ENCODE data around the gene NKAIN2. TPM values are rescaled to one million over a fixed set of nuclear protein-coding genes. Genes with fewer than 3 reads are reported as not detected.

NKAIN2 gene
- polyA plus RNA-seq, 1 donor: 6.4 TPM

GRCh38 chr6:124753562-124754105, 950.0 kb downstream of the NKAIN2 start:
- DNase-seq (ENCODE audit: low read depth): no peak

GRCh38 chr6:124755321-124755720, 951.7 kb downstream of the NKAIN2 start:
- DNase-seq (ENCODE audit: low read depth): no peak

- DNase-seq (ENCODE audit: low read depth): no peak
Observed at GRCh38 chr6:124757560-124757959, 953.9 kb downstream of the NKAIN2 start.

- no peak for DNase-seq (ENCODE audit: low read depth)
Observed at GRCh38 chr6:124758663-124759062, 955.0 kb downstream of the NKAIN2 start.

- DNase-seq (ENCODE audit: low read depth): no peak
Observed at GRCh38 chr6:124765280-124765679, 961.6 kb downstream of the NKAIN2 start.

- no peak for DNase-seq (ENCODE audit: low read depth)
Observed at GRCh38 chr6:124768224-124768623, 964.6 kb downstream of the NKAIN2 start.

GRCh38 chr6:124769811-124770544, 966.3 kb downstream of the NKAIN2 start:
- DNase-seq (ENCODE audit: low read depth): no peak

- no peak for DNase-seq (ENCODE audit: low read depth)
Observed at GRCh38 chr6:124770784-124771183, 967.1 kb downstream of the NKAIN2 start.

GRCh38 chr6:124772733-124773319, 969.2 kb downstream of the NKAIN2 start:
- DNase-seq (ENCODE audit: low read depth): no peak

- DNase-seq (ENCODE audit: low read depth): no peak
Observed at GRCh38 chr6:124775121-124775520, 971.5 kb downstream of the NKAIN2 start.

GRCh38 chr6:124777863-124778262, 974.2 kb downstream of the NKAIN2 start:
- DNase-seq (ENCODE audit: low read depth): no peak

GRCh38 chr6:124780623-124781022, 977.0 kb downstream of the NKAIN2 start:
- no peak for DNase-seq (ENCODE audit: low read depth)

- DNase-seq (ENCODE audit: low read depth): no peak
Observed at GRCh38 chr6:124783344-124783743, 979.7 kb downstream of the NKAIN2 start.

GRCh38 chr6:124791156-124791555, 987.5 kb downstream of the NKAIN2 start:
- DNase-seq (ENCODE audit: low read depth): no peak

- DNase-seq (ENCODE audit: low read depth): no peak
Observed at GRCh38 chr6:124792386-124792785, 988.7 kb downstream of the NKAIN2 start.

- DNase-seq (ENCODE audit: low read depth): no peak
Observed at GRCh38 chr6:124793398-124793797, 989.7 kb downstream of the NKAIN2 start.

- peak; percentile 11 for DNase-seq (ENCODE audit: low read depth)
Observed at GRCh38 chr6:124795643-124796463, 992.2 kb downstream of the NKAIN2 start.

GRCh38 chr6:124796464-124796970, 992.9 kb downstream of the NKAIN2 start:
- no peak for DNase-seq (ENCODE audit: low read depth)

- peak; percentile 29 for DNase-seq (ENCODE audit: low read depth)
Observed at GRCh38 chr6:124797224-124797623, 993.6 kb downstream of the NKAIN2 start.

- no peak for DNase-seq (ENCODE audit: low read depth)
Observed at GRCh38 chr6:124798942-124799496, 995.4 kb downstream of the NKAIN2 start.

- no peak for DNase-seq (ENCODE audit: low read depth)
Observed at GRCh38 chr6:124799638-124800037, 996.0 kb downstream of the NKAIN2 start.

- DNase-seq (ENCODE audit: low read depth): no peak
Observed at GRCh38 chr6:124800222-124800621, 996.6 kb downstream of the NKAIN2 start.
